GM06990 (cell line): ENCODE measurements around the gene PCNT.

Experiments
- DNase-seq: peaks from one replicate; pipeline ENCODE4 v3.0.0-alpha.2; 2011; ENCODE audit not compliant: insufficient read length; ENCODE audit errors: extremely low read depth
- H3K27me3 ChIP-seq: replicated peaks from 2 replicates; pipeline ENCODE4 v1.6.0; 2011; ENCODE audit warnings: low read length; ENCODE audit not compliant: control insufficient read depth, insufficient read depth
- H3K36me3 ChIP-seq: 2 replicates; pipeline ENCODE4 v1.5.1; 2011; ENCODE audit warnings: low read length; ENCODE audit not compliant: control insufficient read depth, insufficient read depth
- H3K4me3 ChIP-seq: replicated peaks from 2 replicates; pipeline ENCODE4 v1.5.1; 2011; ENCODE audit warnings: low read depth, mild to moderate bottlenecking, control low read depth, low read length
- CTCF ChIP-seq: IDR thresholded peaks from 2 replicates; pipeline ENCODE4 v1.5.1; 2011; ENCODE audit warnings: low read length, control low read depth, mild to moderate bottlenecking, inconsistent platforms; ENCODE audit not compliant: insufficient read depth, poor library complexity, severe bottlenecking

PCNT gene

GRCh38 chr21:46489162-46489663 is 165.3 kb downstream of the PCNT start:
- TF ChIP-seq CTCF = no peak
- no peak overlapping the region for H3K4me3 ChIP-seq
- no peaks in the 10 kb centered on the region for H3K27me3 ChIP-seq
- no peak for DNase-seq
- peaks cover 2% of the 10 kb centered on the region for H3K36me3 ChIP-seq

- no peak for DNase-seq
- Histone ChIP-seq H3K36me3 (peaks cover 2% of the 10 kb centered on the region), H3K4me3 (no peak overlapping the region), H3K27me3 (no peaks in the 10 kb centered on the region)
- no peak for TF ChIP-seq CTCF
These were observed 165.8 kb downstream of the PCNT start for GRCh38 chr21:46489800-46490199.

- Histone ChIP-seq H3K36me3 (peaks cover 2% of the 10 kb centered on the region), H3K4me3 (no peak overlapping the region), H3K27me3 (no peaks in the 10 kb centered on the region)
- DNase-seq = no peak
- no peak for TF ChIP-seq CTCF
These were observed 167.6 kb downstream of the PCNT start for GRCh38 chr21:46491553-46491952.

GRCh38 chr21:46492851-46493250 is 168.9 kb downstream of the PCNT start:
- Histone ChIP-seq H3K36me3 (peaks cover 2% of the 10 kb centered on the region), H3K27me3 (no peaks in the 10 kb centered on the region), H3K4me3 (no peak overlapping the region)
- no peak for DNase-seq
- no peak for TF ChIP-seq CTCF

DNA sequence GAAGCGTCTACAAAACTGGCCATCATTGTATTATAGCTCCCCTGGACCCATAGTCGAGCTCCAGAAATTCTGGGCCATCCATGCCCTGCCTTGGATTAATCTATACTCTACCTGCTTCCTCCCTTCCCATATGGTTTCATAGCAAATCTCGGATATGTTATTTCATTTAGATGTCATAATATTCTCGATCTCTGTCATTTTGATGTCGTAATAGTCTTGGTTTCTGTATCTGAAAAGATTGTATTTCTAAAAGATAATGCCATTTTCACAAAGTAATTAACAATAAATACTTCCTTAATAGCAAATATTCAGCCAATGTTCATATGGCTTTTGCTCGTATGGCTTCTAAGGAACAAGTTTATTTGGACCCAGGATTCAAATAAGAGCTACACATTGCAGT is 169.9 kb downstream of the PCNT start:
- H3K36me3 ChIP-seq = peaks cover 4% of the 10 kb centered on the region

More for the DNA sequence above, 169.9 kb downstream of the PCNT start:
- Histone ChIP-seq H3K4me3 (no peak overlapping the region), H3K27me3 (no peaks in the 10 kb centered on the region)
- DNase-seq = no peak
- no peak for TF ChIP-seq CTCF
